Dermis blood vessel endothelial cell (primary cell): Measurements from ENCODE around the gene FASTKD2. TPM values are rescaled to one million over a fixed set of nuclear protein-coding genes. Genes with fewer than 3 reads are reported as not detected.

Source experiments
- DNase-seq: peaks from one replicate; pipeline ENCODE4 v3.0.0; 2010
- total RNA-seq: library from RNA; depleted of rRNA; stranded (reverse); fragments of >200 nt; gene quantifications from 2 replicates; pipeline ENCODE4 v1.2.3, GENCODE V29; 2014

Gene FASTKD2
- total RNA-seq, 1 donor from 2014 or later: 43.1 TPM

DNA sequence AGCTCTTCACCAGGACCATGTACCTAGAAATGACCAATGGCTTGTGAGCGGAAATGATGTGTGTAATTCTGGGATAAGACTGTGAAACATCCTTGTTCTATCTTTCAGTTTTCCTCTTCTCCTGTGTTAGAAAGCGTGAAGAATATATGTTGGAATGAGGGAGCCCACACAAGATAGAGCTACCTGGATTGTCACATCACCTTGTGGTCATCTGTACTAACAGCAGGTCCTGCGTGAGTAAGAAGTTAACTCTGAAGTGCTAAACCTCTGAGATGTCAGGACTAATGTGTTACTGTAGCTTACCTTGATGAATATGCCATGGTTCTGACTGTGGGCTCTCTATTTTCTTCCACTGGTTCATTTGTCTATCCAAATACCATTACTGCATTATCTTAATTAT is 75.6 kb downstream of the FASTKD2 start:
- DNase-seq: no peak

Other genes with a start within 250 kb of the FASTKD2 start
- gene FAM237A, start 123.1 kb upstream of the FASTKD2 start, total RNA-seq: not detected in 2 replicates
- not detected in 2 replicates for gene DYTN, start 47.2 kb upstream of the FASTKD2 start, total RNA-seq
- gene MDH1B, start 278 bp upstream of the FASTKD2 start, total RNA-seq: 0.33 TPM in 1 of 2 replicates, not detected in the other
- not detected in 2 replicates for gene CPO, start 173.9 kb downstream of the FASTKD2 start, total RNA-seq